ENCODE data around the gene CKM.

DNA sequence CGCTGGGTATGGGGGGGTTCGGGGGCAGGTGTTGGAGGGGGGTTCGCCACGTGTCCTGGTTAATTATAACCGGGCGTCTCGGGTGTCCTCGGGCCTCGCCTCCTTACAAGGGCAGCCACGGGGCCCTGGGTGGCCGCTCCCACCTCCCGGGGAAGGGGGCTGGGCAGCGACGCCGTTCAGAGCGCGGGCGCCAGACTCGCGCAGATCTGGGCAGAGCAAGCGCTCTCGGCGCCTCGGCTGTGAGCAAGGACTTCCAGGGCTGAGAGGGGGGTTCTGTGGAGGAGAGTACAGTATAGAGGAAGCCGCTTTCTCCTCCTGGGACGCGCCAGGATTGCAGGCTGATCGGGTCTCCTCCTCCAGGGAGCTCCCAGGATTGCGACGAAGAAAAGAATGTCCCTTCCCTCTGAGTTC, 1.0 kb upstream of the CKM start:
- TF ChIP-seq CBFB (IDR thresholded peaks at IDR 0.05; ENCODE audit: low read depth) (no peak), POLR2AphosphoS5 (IDR thresholded peaks at IDR 0.05; ENCODE audit: low read length) (no peak), GABPA (IDR thresholded peaks at IDR 0.05; ENCODE audit: low read depth) (no peak), EZH2 (IDR thresholded peaks at IDR 0.05; ENCODE audit: borderline replicate concordance, control insufficient read depth, low read depth, low read length) (no peak), NFYA (IDR thresholded peaks at IDR 0.05; ENCODE audit: borderline replicate concordance, low read depth, low read length) (no peak)
- TF ChIP-seq, protein P1, sequence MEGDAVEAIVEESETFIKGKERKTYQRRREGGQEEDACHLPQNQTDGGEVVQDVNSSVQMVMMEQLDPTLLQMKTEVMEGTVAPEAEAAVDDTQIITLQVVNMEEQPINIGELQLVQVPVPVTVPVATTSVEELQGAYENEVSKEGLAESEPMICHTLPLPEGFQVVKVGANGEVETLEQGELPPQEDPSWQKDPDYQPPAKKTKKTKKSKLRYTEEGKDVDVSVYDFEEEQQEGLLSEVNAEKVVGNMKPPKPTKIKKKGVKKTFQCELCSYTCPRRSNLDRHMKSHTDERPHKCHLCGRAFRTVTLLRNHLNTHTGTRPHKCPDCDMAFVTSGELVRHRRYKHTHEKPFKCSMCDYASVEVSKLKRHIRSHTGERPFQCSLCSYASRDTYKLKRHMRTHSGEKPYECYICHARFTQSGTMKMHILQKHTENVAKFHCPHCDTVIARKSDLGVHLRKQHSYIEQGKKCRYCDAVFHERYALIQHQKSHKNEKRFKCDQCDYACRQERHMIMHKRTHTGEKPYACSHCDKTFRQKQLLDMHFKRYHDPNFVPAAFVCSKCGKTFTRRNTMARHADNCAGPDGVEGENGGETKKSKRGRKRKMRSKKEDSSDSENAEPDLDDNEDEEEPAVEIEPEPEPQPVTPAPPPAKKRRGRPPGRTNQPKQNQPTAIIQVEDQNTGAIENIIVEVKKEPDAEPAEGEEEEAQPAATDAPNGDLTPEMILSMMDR (IDR thresholded peaks at IDR 0.05 in 2 of 3, conservative IDR thresholded peaks at IDR 0.05 in 1 of 3; ENCODE audit: control insufficient read depth in 2 of 3, extremely low read depth in 1 of 3, insufficient read depth in 1 of 3, low read depth in 3 of 3, low read length in 3 of 3): no peak
